Memory B cell (primary cell): ENCODE measurements around the gene TNXB.
"Not testable (repeated sequence)": the region's sequence is repeated elsewhere in the genome, so short reads cannot be mapped to it uniquely, and the experiment has no call there.

Source experiments
- ATAC-seq: fragments of 150-1000 bp; cut with Tn5 transposase; 2 replicates; pipeline ENCODE4 v1.10.0; 2021; ENCODE audit warnings: low read depth, mild to moderate bottlenecking, moderate library complexity
- DNase-seq, 2 donors: peaks; one replicate each; pipeline ENCODE4 v3.0.0; 2022; ENCODE audit warnings: low spot score in 2 of 2
- H3K27ac Mint-ChIP-seq: one replicate; pipeline ENCODE4 v1.8.0; 2022; ENCODE audit warnings: mild to moderate bottlenecking, moderate library complexity, mixed read lengths
- H3K27me3 Mint-ChIP-seq: one replicate; pipeline ENCODE4 v1.8.0; 2022; ENCODE audit warnings: mixed read lengths
- H3K36me3 Mint-ChIP-seq: one replicate; pipeline ENCODE4 v1.8.0; 2022; ENCODE audit warnings: mild to moderate bottlenecking, mixed read lengths
- H3K4me1 Mint-ChIP-seq: one replicate; pipeline ENCODE4 v1.8.0; 2022; ENCODE audit warnings: mixed read lengths
- H3K4me3 Mint-ChIP-seq: one replicate; pipeline ENCODE4 v1.8.0; 2022; ENCODE audit warnings: mild to moderate bottlenecking, moderate library complexity, mixed read lengths
- H3K9me3 Mint-ChIP-seq: one replicate; pipeline ENCODE4 v1.8.0; 2022; ENCODE audit warnings: mixed read lengths

TNXB gene

GRCh38 chr6:32148289-32149091 lies 39.4 kb upstream of the TNXB start:
- H3K27ac Mint-ChIP-seq: no peak overlapping the region
- DNase-seq (peak in 1 of 2 donors; percentile 38), ATAC-seq (peak; percentile 53)
- peaks cover 32% of the 10 kb centered on the region for H3K27me3 Mint-ChIP-seq
- peaks cover 9% of the 10 kb centered on the region for H3K4me1 Mint-ChIP-seq
- no peaks in the 10 kb centered on the region for H3K36me3 Mint-ChIP-seq
- H3K4me3 Mint-ChIP-seq: peak overlapping the region; percentile 46
- no peaks in the 10 kb centered on the region for H3K9me3 Mint-ChIP-seq

- H3K9me3 Mint-ChIP-seq: no peaks in the 10 kb centered on the region
- no peak overlapping the region for H3K27ac Mint-ChIP-seq
- no peak overlapping the region for H3K4me3 Mint-ChIP-seq
- ATAC-seq: peak; percentile 28
- H3K36me3 Mint-ChIP-seq: no peaks in the 10 kb centered on the region
- DNase-seq: no peak
- peaks cover 32% of the 10 kb centered on the region for H3K27me3 Mint-ChIP-seq
- peaks cover 3% of the 10 kb centered on the region for H3K4me1 Mint-ChIP-seq
These were observed 38.4 kb upstream of the TNXB start for GRCh38 chr6:32147401-32148132.

GRCh38 chr6:32146687-32147086 lies 37.5 kb upstream of the TNXB start:
- Mint-ChIP-seq H3K9me3 (no peaks in the 10 kb centered on the region), H3K27me3 (peaks cover 35% of the 10 kb centered on the region), H3K27ac (no peak overlapping the region), H3K4me1 (peaks cover 3% of the 10 kb centered on the region), H3K36me3 (no peaks in the 10 kb centered on the region), H3K4me3 (no peak overlapping the region)
- ATAC-seq (no peak), DNase-seq (no peak)

- Mint-ChIP-seq H3K27ac (no peak overlapping the region), H3K4me1 (peaks cover 3% of the 10 kb centered on the region), H3K4me3 (no peak overlapping the region), H3K9me3 (no peaks in the 10 kb centered on the region), H3K27me3 (peaks cover 36% of the 10 kb centered on the region), H3K36me3 (no peaks in the 10 kb centered on the region)
- DNase-seq (no peak), ATAC-seq (no peak)
These were observed 37.1 kb upstream of the TNXB start for GRCh38 chr6:32146287-32146686.

GRCh38 chr6:32144238-32144637 lies 35.1 kb upstream of the TNXB start:
- not testable (repeated sequence) for H3K36me3 Mint-ChIP-seq, H3K4me1 Mint-ChIP-seq, DNase-seq, H3K9me3 Mint-ChIP-seq, ATAC-seq, H3K4me3 Mint-ChIP-seq, H3K27ac Mint-ChIP-seq
- peaks cover 26% of the 10 kb centered on the region for H3K27me3 Mint-ChIP-seq

GRCh38 chr6:32140420-32141046 lies 31.4 kb upstream of the TNXB start:
- Mint-ChIP-seq H3K9me3 (no peaks in the 10 kb centered on the region), H3K36me3 (no peaks in the 10 kb centered on the region), H3K4me3 (no peak overlapping the region), H3K4me1 (no peaks in the 10 kb centered on the region), H3K27me3 (peaks cover 11% of the 10 kb centered on the region), H3K27ac (no peak overlapping the region)
- no peak for DNase-seq
- ATAC-seq: no peak

- no peak overlapping the region for H3K27ac Mint-ChIP-seq
- H3K36me3 Mint-ChIP-seq: no peaks in the 10 kb centered on the region
- no peaks in the 10 kb centered on the region for H3K9me3 Mint-ChIP-seq
- DNase-seq: no peak
- ATAC-seq: no peak
- H3K4me1 Mint-ChIP-seq: no peaks in the 10 kb centered on the region
- H3K27me3 Mint-ChIP-seq: peaks cover 13% of the 10 kb centered on the region
- no peak overlapping the region for H3K4me3 Mint-ChIP-seq
These were observed 30.5 kb upstream of the TNXB start for GRCh38 chr6:32139590-32139989.

GRCh38 chr6:32137454-32137853 lies 28.3 kb upstream of the TNXB start:
- Mint-ChIP-seq H3K27me3 (peaks cover 13% of the 10 kb centered on the region), H3K9me3 (no peaks in the 10 kb centered on the region), H3K4me1 (no peaks in the 10 kb centered on the region), H3K4me3 (no peak overlapping the region), H3K36me3 (no peaks in the 10 kb centered on the region), H3K27ac (no peak overlapping the region)
- ATAC-seq (no peak), DNase-seq (no peak)

- Mint-ChIP-seq H3K36me3 (no peaks in the 10 kb centered on the region), H3K27me3 (peaks cover 3% of the 10 kb centered on the region), H3K9me3 (no peaks in the 10 kb centered on the region), H3K4me1 (peaks cover 8% of the 10 kb centered on the region), H3K4me3 (no peak overlapping the region), H3K27ac (no peak overlapping the region)
- DNase-seq (no peak), ATAC-seq (no peak)
These were observed 24.6 kb upstream of the TNXB start for GRCh38 chr6:32133786-32134185.

- peaks cover 3% of the 10 kb centered on the region for H3K27me3 Mint-ChIP-seq
- peaks cover under 1% of the 10 kb centered on the region for H3K36me3 Mint-ChIP-seq
- DNase-seq (no peak), ATAC-seq (no peak)
- no peak overlapping the region for H3K4me3 Mint-ChIP-seq
- peaks cover 18% of the 10 kb centered on the region for H3K4me1 Mint-ChIP-seq
- no peaks in the 10 kb centered on the region for H3K9me3 Mint-ChIP-seq
- no peak overlapping the region for H3K27ac Mint-ChIP-seq
These were observed 23.0 kb upstream of the TNXB start for GRCh38 chr6:32132110-32132509.

GRCh38 chr6:32131439-32131948 lies 22.4 kb upstream of the TNXB start:
- Mint-ChIP-seq H3K9me3 (no peaks in the 10 kb centered on the region), H3K4me3 (peak overlapping the region; percentile 28), H3K4me1 (peaks cover 24% of the 10 kb centered on the region), H3K36me3 (peaks cover 6% of the 10 kb centered on the region), H3K27ac (no peak overlapping the region), H3K27me3 (peaks cover 3% of the 10 kb centered on the region)
- DNase-seq (no peak), ATAC-seq (no peak)

GRCh38 chr6:32129297-32130088 lies 20.4 kb upstream of the TNXB start:
- Mint-ChIP-seq H3K4me1 (peaks cover 28% of the 10 kb centered on the region), H3K9me3 (no peaks in the 10 kb centered on the region), H3K27me3 (no peaks in the 10 kb centered on the region), H3K36me3 (peaks cover 13% of the 10 kb centered on the region), H3K27ac (peak overlapping the region; percentile 89), H3K4me3 (peak overlapping the region; percentile 88)
- DNase-seq (no peak), ATAC-seq (no peak)

GRCh38 chr6:32128751-32129296 lies 19.7 kb upstream of the TNXB start:
- no peaks in the 10 kb centered on the region for H3K27me3 Mint-ChIP-seq

More at GRCh38 chr6:32128751-32129296, 19.7 kb upstream of the TNXB start:
- Mint-ChIP-seq H3K4me1 (peaks cover 32% of the 10 kb centered on the region), H3K4me3 (peak overlapping the region; percentile 99), H3K36me3 (peaks cover 18% of the 10 kb centered on the region), H3K27ac (peak overlapping the region; percentile 97), H3K9me3 (no peaks in the 10 kb centered on the region)
- ATAC-seq (no peak), DNase-seq (no peak)
